Progenitor cell of endocrine pancreas (in vitro differentiated cells): ENCODE measurements around the gene TGFB2. TPM values are rescaled to one million over a fixed set of nuclear protein-coding genes. Genes with fewer than 3 reads are reported as not detected.
A peak's percentile ranks its signal among the peaks of the same experiment; 100 is the strongest.

ENCODE experiments used
- DNase-seq: peaks from one replicate; pipeline ENCODE4 v3.0.0; 2021; ENCODE audit warnings: low spot score; ENCODE audit not compliant: unreplicated experiment
- H3K27ac Mint-ChIP-seq: 2 replicates; pipeline ENCODE4 v1.8.0; 2021; ENCODE audit warnings: mild to moderate bottlenecking, moderate library complexity, mixed read lengths
- H3K27me3 Mint-ChIP-seq: 2 replicates; pipeline ENCODE4 v1.8.0; 2021; ENCODE audit warnings: mixed read lengths
- H3K36me3 Mint-ChIP-seq: 2 replicates; pipeline ENCODE4 v1.8.0; 2022; ENCODE audit warnings: mixed read lengths; ENCODE audit not compliant: insufficient read depth
- H3K4me1 Mint-ChIP-seq: 2 replicates; pipeline ENCODE4 v1.8.0; 2021; ENCODE audit warnings: low read depth, mixed read lengths
- H3K4me3 Mint-ChIP-seq: 2 replicates; pipeline ENCODE4 v1.8.0; 2021; ENCODE audit warnings: low read depth, mild to moderate bottlenecking, moderate library complexity, mixed read lengths
- H3K9me3 Mint-ChIP-seq: 2 replicates; pipeline ENCODE4 v1.8.0; 2021; ENCODE audit warnings: low read depth, mixed read lengths
- CTCF ChIP-seq: fragments of 200-600 bp; sonication (generic); IDR thresholded peaks from one replicate; pipeline ENCODE4 v1.5.0; 2021; ENCODE audit warnings: antibody characterized with exemption, mild to moderate bottlenecking; ENCODE audit not compliant: unreplicated experiment
- total RNA-seq: library from RNA; stranded (reverse); gene quantifications from 2 replicates; pipeline ENCODE4 v1.2.1, GENCODE V29; 2021

The TGFB2 gene
- total RNA-seq, 1 donor from 2014 or later = 26.4 TPM

GRCh38 chr1:218367118-218367517 lies 22.0 kb downstream of the TGFB2 start:
- no peak for TF ChIP-seq CTCF
- H3K27ac Mint-ChIP-seq = peak overlapping the region; percentile 97
- peak overlapping the region; percentile 31 for H3K4me3 Mint-ChIP-seq
- no peak for DNase-seq
- peaks cover 11% of the 10 kb centered on the region for H3K36me3 Mint-ChIP-seq
- no peaks in the 10 kb centered on the region for H3K27me3 Mint-ChIP-seq
- H3K4me1 Mint-ChIP-seq = peaks cover 53% of the 10 kb centered on the region
- peaks cover 4% of the 10 kb centered on the region for H3K9me3 Mint-ChIP-seq

- Mint-ChIP-seq H3K4me1 (peaks cover 53% of the 10 kb centered on the region), H3K4me3 (no peak overlapping the region), H3K27me3 (no peaks in the 10 kb centered on the region), H3K9me3 (peaks cover 4% of the 10 kb centered on the region), H3K36me3 (peaks cover 11% of the 10 kb centered on the region), H3K27ac (peak overlapping the region; percentile 66)
- DNase-seq = no peak
- TF ChIP-seq CTCF = no peak
Observed at GRCh38 chr1:218368686-218369085, 23.6 kb downstream of the TGFB2 start.

GRCh38 chr1:218369688-218370511 lies 24.8 kb downstream of the TGFB2 start:
- Mint-ChIP-seq H3K4me1 (peaks cover 54% of the 10 kb centered on the region), H3K4me3 (no peak overlapping the region)
- TF ChIP-seq CTCF = no peak

GRCh38 chr1:218371927-218372672 lies 27.0 kb downstream of the TGFB2 start:
- TF ChIP-seq CTCF = no peak
- peaks cover 9% of the 10 kb centered on the region for H3K36me3 Mint-ChIP-seq
- no peak for DNase-seq
- peaks cover 48% of the 10 kb centered on the region for H3K4me1 Mint-ChIP-seq
- H3K9me3 Mint-ChIP-seq = peaks cover 4% of the 10 kb centered on the region
- H3K4me3 Mint-ChIP-seq = no peak overlapping the region
- H3K27me3 Mint-ChIP-seq = no peaks in the 10 kb centered on the region
- H3K27ac Mint-ChIP-seq = peak overlapping the region; percentile 87

More at GRCh38 chr1:218369688-218370511, 24.8 kb downstream of the TGFB2 start:
- Mint-ChIP-seq H3K27me3 (no peaks in the 10 kb centered on the region), H3K27ac (peak overlapping the region; percentile 74), H3K36me3 (peaks cover 9% of the 10 kb centered on the region), H3K9me3 (peaks cover 4% of the 10 kb centered on the region)
- DNase-seq = no peak
